ENCODE results near the gene GIMAP7.
"Not testable (repeated sequence)": the region's sequence is repeated elsewhere in the genome, so short reads cannot be mapped to it uniquely, and the experiment has no call there.

Gene GIMAP7

GRCh38 chr7:150514748-150515222 lies at the start of gene GIMAP7:
TSS of gene GIMAP7 (plus strand) at chr7:150514872. CDS start at chr7:150519975, 5,103 bp downstream.
- DNase-seq = no peak

- no peak for DNase-seq
Measured at GRCh38 chr7:150464962-150465361, 49.7 kb upstream of the GIMAP7 start.

- no peak for DNase-seq
Measured at GRCh38 chr7:150465414-150465813, 49.3 kb upstream of the GIMAP7 start.

- DNase-seq = no peak
Measured at GRCh38 chr7:150466477-150466876, 48.2 kb upstream of the GIMAP7 start.

- DNase-seq = no peak
Measured at GRCh38 chr7:150468241-150468640, 46.4 kb upstream of the GIMAP7 start.

- no peak for DNase-seq
Measured at GRCh38 chr7:150471886-150472285, 42.8 kb upstream of the GIMAP7 start.

- DNase-seq = no peak
Measured at GRCh38 chr7:150473902-150474301, 40.8 kb upstream of the GIMAP7 start.

- DNase-seq = no peak
Measured at GRCh38 chr7:150476285-150476684, 38.4 kb upstream of the GIMAP7 start.

- no peak for DNase-seq
Measured at GRCh38 chr7:150476819-150477631, 37.6 kb upstream of the GIMAP7 start.

- DNase-seq = no peak
Measured at GRCh38 chr7:150479023-150479716, 35.5 kb upstream of the GIMAP7 start.

- DNase-seq = no peak
Measured at GRCh38 chr7:150481186-150481920, 33.3 kb upstream of the GIMAP7 start.

- DNase-seq = no peak
Measured at GRCh38 chr7:150481922-150482321, 32.8 kb upstream of the GIMAP7 start.

- not testable (repeated sequence) for DNase-seq
Measured at GRCh38 chr7:150483514-150483913, 31.2 kb upstream of the GIMAP7 start.

- not testable (repeated sequence) for DNase-seq
Measured at GRCh38 chr7:150484071-150484470, 30.6 kb upstream of the GIMAP7 start.

- DNase-seq = no peak
Measured at GRCh38 chr7:150487625-150488024, 27.0 kb upstream of the GIMAP7 start.

- no peak for DNase-seq
Measured at GRCh38 chr7:150489782-150490181, 24.9 kb upstream of the GIMAP7 start.

- not testable (repeated sequence) for DNase-seq
Measured at GRCh38 chr7:150493442-150493841, 21.2 kb upstream of the GIMAP7 start.

- no peak for DNase-seq
Measured at GRCh38 chr7:150502519-150502918, 12.2 kb upstream of the GIMAP7 start.

GRCh38 chr7:150503155-150503554 lies 11.5 kb upstream of the GIMAP7 start:
- no peak for DNase-seq

GRCh38 chr7:150503581-150503980 lies 11.1 kb upstream of the GIMAP7 start:
- no peak for DNase-seq

GRCh38 chr7:150507947-150508602 lies 6.6 kb upstream of the GIMAP7 start:
- DNase-seq = no peak

- DNase-seq = no peak
Measured at GRCh38 chr7:150511048-150511447, 3.6 kb upstream of the GIMAP7 start.

- DNase-seq = no peak
Measured at GRCh38 chr7:150513758-150514157, 914 bp upstream of the GIMAP7 start.
